IMR-90 (cell line): ENCODE data around the gene OTUD5. TPM values are rescaled to one million over a fixed set of nuclear protein-coding genes. Genes with fewer than 3 reads are reported as not detected.

Source experiments
- ATAC-seq: fragments of 200-7000 bp; cut with Tn5 transposase; 2 replicates; pipeline ENCODE4 v1.9.1; 2020; ENCODE audit warnings: low read depth, mild to moderate bottlenecking, moderate library complexity
- BruUV-seq: library from RNA; stranded (reverse); fragments of 400-500 nt; replicated peaks from 2 replicates; lab custom pipeline; 2021; lab: Mats Ljungman, UMichigan
- CTCF ChIA-PET: fragments of 300-600 bp; formaldehyde crosslinking; extraction: SDS; loops from one replicate; lab custom pipeline; 2021; ENCODE audit warnings: antibody characterized with exemption; lab: Yijun Ruan, JAX
- POLR2A ChIA-PET: fragments of 300-600 bp; sonication (Branson Sonifier 250); formaldehyde crosslinking; loops from one replicate; lab custom pipeline; 2022; ENCODE audit warnings: antibody characterized with exemption; ENCODE audit not compliant: unreplicated experiment; lab: Charles Lee
- DNase-seq: peaks from one replicate; pipeline ENCODE4 v3.0.0; 2013
- H2AFZ ChIP-seq: replicated peaks from 2 replicates; pipeline ENCODE3; 2013; ENCODE audit warnings: low read length, mild to moderate bottlenecking; ENCODE audit not compliant: poor library complexity
- H2AK5ac ChIP-seq: 2 replicates; pipeline ENCODE4 v1.6.1; 2013; ENCODE audit warnings: low read depth, low read length, inconsistent platforms
- H2AK9ac ChIP-seq: replicated peaks from 2 replicates; pipeline ENCODE3; 2013; ENCODE audit warnings: mild to moderate bottlenecking, low read depth, low read length, moderate library complexity; ENCODE audit not compliant: poor library complexity
- H2BK120ac ChIP-seq: 2 replicates; pipeline ENCODE4 v1.6.1; 2013; ENCODE audit warnings: low read depth, low read length, inconsistent platforms
- H2BK15ac ChIP-seq: 3 replicates; pipeline ENCODE4 v1.6.1; 2013; ENCODE audit warnings: low read depth, low read length, inconsistent platforms
- H2BK20ac ChIP-seq: 2 replicates; pipeline ENCODE4 v1.6.1; 2013; ENCODE audit warnings: low read depth, mild to moderate bottlenecking, inconsistent platforms, low read length, moderate library complexity
- H2BK5ac ChIP-seq: 2 replicates; pipeline ENCODE4 v1.6.1; 2013; ENCODE audit warnings: mild to moderate bottlenecking, low read depth, low read length, inconsistent platforms; ENCODE audit not compliant: poor library complexity, severe bottlenecking
- H3K14ac ChIP-seq: replicated peaks from 2 replicates; pipeline ENCODE4 v1.6.1; 2013; ENCODE audit warnings: low read depth, low read length, inconsistent platforms
- H3K18ac ChIP-seq: 2 replicates; pipeline ENCODE4 v1.6.1; 2013; ENCODE audit warnings: low read depth, low read length, control low read depth
- H3K23ac ChIP-seq: 2 replicates; pipeline ENCODE4 v1.6.1; 2013; ENCODE audit warnings: low read depth, low read length, inconsistent platforms
- H3K27ac ChIP-seq: 2 replicates; pipeline ENCODE4 v1.5.1; 2013; ENCODE audit warnings: mild to moderate bottlenecking, control low read depth, low read length; ENCODE audit not compliant: insufficient read depth
- H3K27me3 ChIP-seq: 2 replicates; pipeline ENCODE4 v1.6.1; 2013; ENCODE audit warnings: low read length; ENCODE audit not compliant: control insufficient read depth, insufficient read depth
- H3K36me3 ChIP-seq: 2 replicates; pipeline ENCODE4 v1.6.1; 2013; ENCODE audit warnings: low read length, mixed read lengths; ENCODE audit not compliant: control insufficient read depth, insufficient read depth
- H3K4ac ChIP-seq: 2 replicates; pipeline ENCODE4 v1.6.1; 2013; ENCODE audit warnings: low read depth, low read length, inconsistent platforms
- H3K4me1 ChIP-seq: 2 replicates; pipeline ENCODE4 v1.6.1; 2013; ENCODE audit warnings: low read length, mixed read lengths; ENCODE audit not compliant: control insufficient read depth, insufficient read depth
- H3K4me2 ChIP-seq: 2 replicates; pipeline ENCODE4 v1.6.1; 2013; ENCODE audit warnings: low read depth, mild to moderate bottlenecking, control low read depth, low read length, moderate library complexity
- H3K4me3 ChIP-seq: 2 replicates; pipeline ENCODE4 v1.5.1; 2013; ENCODE audit warnings: low read depth, mild to moderate bottlenecking, control low read depth, low read length, moderate library complexity; ENCODE audit not compliant: insufficient read depth
- H3K56ac ChIP-seq: 2 replicates; pipeline ENCODE4 v1.6.1; 2013; ENCODE audit warnings: low read length, inconsistent platforms; ENCODE audit not compliant: insufficient read depth; ENCODE audit errors: extremely low read depth
- H3K79me1 ChIP-seq, 2 experiments: 2 replicates each; pipeline ENCODE4 v1.6.1; 2013; ENCODE audit warnings: low read length in 2 of 2, inconsistent platforms in 1 of 2, low read depth in 1 of 2
- H3K9ac ChIP-seq: 2 replicates; pipeline ENCODE4 v1.6.1; 2013; ENCODE audit warnings: low read depth, low read length, control low read depth
- H3K9me1 ChIP-seq: 2 replicates; pipeline ENCODE4 v1.6.1; 2013; ENCODE audit warnings: low read length, inconsistent platforms; ENCODE audit not compliant: insufficient read depth
- H3K9me3 ChIP-seq: 2 replicates; pipeline ENCODE4 v1.6.1; 2013; ENCODE audit warnings: low read length; ENCODE audit not compliant: control insufficient read depth, insufficient read depth
- H4K20me1 ChIP-seq: 2 replicates; pipeline ENCODE4 v1.6.1; 2013; ENCODE audit warnings: low read length, inconsistent platforms; ENCODE audit not compliant: insufficient read depth
- H4K5ac ChIP-seq: 2 replicates; pipeline ENCODE4 v1.6.1; 2013; ENCODE audit warnings: mild to moderate bottlenecking, low read depth, low read length, control low read depth
- H4K8ac ChIP-seq, 2 experiments: 2 replicates each; pipeline ENCODE4 v1.6.1; 2013; ENCODE audit warnings: low read depth in 2 of 2, low read length in 2 of 2, control low read depth in 1 of 2, inconsistent platforms in 1 of 2
- H4K91ac ChIP-seq: 2 replicates; pipeline ENCODE4 v1.6.1; 2013; ENCODE audit warnings: low read depth, low read length, inconsistent platforms; ENCODE audit not compliant: insufficient read depth
- BHLHE40 ChIP-seq: fragments of 150-350 bp; IDR thresholded peaks from 2 replicates; pipeline ENCODE4 v1.6.1; 2016; ENCODE audit warnings: mild to moderate bottlenecking, low read depth, low read length
- CEBPB ChIP-seq: IDR thresholded peaks from 2 replicates; pipeline ENCODE4 v1.6.1; 2012; ENCODE audit warnings: low read depth, low read length, improper control_type of control experiment
- CHD1 ChIP-seq: IDR thresholded peaks from 2 replicates; pipeline ENCODE4 v1.6.1; 2012; ENCODE audit warnings: low read depth, low read length, improper control_type of control experiment
- CTCF ChIP-seq: conservative IDR thresholded peaks from 2 replicates; pipeline ENCODE4 v1.5.1; 2012; ENCODE audit warnings: mild to moderate bottlenecking, low read depth, low read length, improper control_type of control experiment
- ELK1 ChIP-seq: fragments of 150-350 bp; IDR thresholded peaks from 2 replicates; pipeline ENCODE4 v1.6.1; 2016; ENCODE audit warnings: low read depth, mild to moderate bottlenecking, low read length, moderate library complexity, borderline replicate concordance
- FOS ChIP-seq: fragments of 150-350 bp; IDR thresholded peaks from 2 replicates; pipeline ENCODE4 v1.6.1; 2016; ENCODE audit warnings: low read depth, low read length
- MAFK ChIP-seq: IDR thresholded peaks from 2 replicates; pipeline ENCODE4 v1.6.1; 2012; ENCODE audit warnings: low read depth, low read length, improper control_type of control experiment
- MAZ ChIP-seq: IDR thresholded peaks from 2 replicates; pipeline ENCODE4 v1.6.1; 2012; ENCODE audit warnings: low read depth, mild to moderate bottlenecking, low read length, improper control_type of control experiment, moderate library complexity, borderline replicate concordance
- MXI1 ChIP-seq: IDR thresholded peaks from 2 replicates; pipeline ENCODE4 v1.6.1; 2012; ENCODE audit warnings: low read depth, mild to moderate bottlenecking, low read length, moderate library complexity, borderline replicate concordance
- NFE2L2 ChIP-seq: fragments of 150-350 bp; IDR thresholded peaks from 2 replicates; pipeline ENCODE4 v1.6.1; 2016; ENCODE audit warnings: low read depth, mild to moderate bottlenecking, low read length
- POLR2A ChIP-seq: IDR thresholded peaks from 2 replicates; pipeline ENCODE4 v1.6.1; 2012; ENCODE audit warnings: mild to moderate bottlenecking, low read depth, low read length
- RAD21 ChIP-seq: IDR thresholded peaks from 2 replicates; pipeline ENCODE4 v1.6.1; 2012; ENCODE audit warnings: low read length, improper control_type of control experiment
- RCOR1 ChIP-seq: IDR thresholded peaks from 2 replicates; pipeline ENCODE4 v1.6.1; 2012; ENCODE audit warnings: mild to moderate bottlenecking, low read length, improper control_type of control experiment; ENCODE audit not compliant: insufficient replicate concordance
- RFX5 ChIP-seq: IDR thresholded peaks from 2 replicates; pipeline ENCODE4 v1.8.0; 2012; ENCODE audit warnings: low read depth, mild to moderate bottlenecking, low read length, moderate library complexity
- SMC3 ChIP-seq: fragments of 150-350 bp; IDR thresholded peaks from 2 replicates; pipeline ENCODE4 v1.6.1; 2016; ENCODE audit warnings: low read depth, mild to moderate bottlenecking, antibody characterized with exemption, low read length, moderate library complexity
- WGBS, 2 experiments: methylation state at CpG; one replicate each; pipeline versions ENCODE4 v1.1.5 to v1.1.7; 2013; ENCODE audit warnings: missing lambda C conversion rate in 2 of 2; ENCODE audit not compliant: insufficient read length in 1 of 2; ENCODE audit errors: extremely low coverage in 2 of 2; 5-methylcytosine and 5-hydroxymethylcytosine counted together
- dilution Hi-C: fragments of 300-500 bp; cut with HindIII; formaldehyde crosslinking; loops from one replicate; pipeline ENCODE4 v1.14.3; 2018; ENCODE audit warnings: low sequenced_read_pairs; ENCODE audit not compliant: unreplicated experiment
- in situ Hi-C: fragments of 300-500 bp; cut with MboI; formaldehyde crosslinking; loops from 3 replicates; pipeline ENCODE4 v1.14.3; 2019; ENCODE audit warnings: low sequenced_read_pairs, inconsistent platforms, mixed read lengths
- intact Hi-C: fragments of 100-400 bp; cut with micrococcal nuclease; formaldehyde crosslinking; loops from 2 replicates; pipeline ENCODE4 v1.10.0; 2022
- polyA plus RNA-seq, 3 experiments: library from polyadenylated mRNA; depleted of rRNA; stranded (reverse); fragments of >200 nt; gene quantifications; 2 replicates each; pipeline ENCODE4 v1.2.3, GENCODE V29; 2012; ENCODE audit warnings: low replicate concordance in 1 of 3
- total RNA-seq: library from RNA; depleted of rRNA; stranded (reverse); fragments of >200 nt; gene quantifications from 2 replicates; pipeline ENCODE4 v1.2.3, GENCODE V29; 2012
- TF ChIP-seq, protein P1 (sequence below): fragments of 150-350 bp; IDR thresholded peaks from 2 replicates; pipeline ENCODE4 v1.6.1; 2017; ENCODE audit warnings: mild to moderate bottlenecking, antibody characterized with exemption, low read length, low read depth

OTUD5 gene
- total and polyA plus RNA-seq, 2 of the 4 experiments (the other 2 are of a cell fraction), result 30.6 to 50.4 TPM

DNA sequence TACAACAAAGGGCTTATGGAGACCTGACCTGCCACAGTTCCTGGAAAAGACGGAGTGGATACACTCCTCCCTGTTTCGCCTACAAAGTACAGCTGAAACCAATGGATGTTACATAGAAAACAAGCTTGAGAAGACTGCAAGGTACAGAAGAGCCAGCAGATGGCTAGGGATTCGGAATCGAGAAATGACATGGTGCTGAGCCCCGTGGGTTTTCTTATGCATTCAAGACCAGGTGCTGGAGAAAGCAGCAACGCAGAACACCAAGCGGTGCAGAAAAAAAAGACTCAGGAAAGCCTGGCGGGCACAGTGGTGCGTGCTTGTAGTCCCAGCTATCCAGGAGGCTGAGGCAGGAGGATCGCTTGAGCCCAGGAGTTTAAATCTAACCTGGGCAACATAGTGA, 73.7 kb downstream of the OTUD5 start:
- CTCF ChIA-PET, result no interaction called here
- H2AK9ac ChIP-seq, result no peak overlapping the region
- H3K18ac ChIP-seq, result no peak overlapping the region
- dilution Hi-C loops, result no loop called here
- no peaks in the 10 kb centered on the region for H3K27me3 ChIP-seq
- H3K4me1 ChIP-seq, result no peaks in the 10 kb centered on the region
- no peak overlapping the region for H3K4ac ChIP-seq
- DNase-seq (no peak), ATAC-seq (no peak)
- POLR2A ChIA-PET, result no interaction called here
- H3K9me1 ChIP-seq, result no peaks in the 10 kb centered on the region
- 69% methylated on average over 5 of the region's 10 CpGs; no CpG with 5 or more reads in 1 of the 2 experiments for WGBS, 2 experiments
- no TSS peak for BruUV-seq
- H3K4me3 ChIP-seq, result no peak overlapping the region
- no peak overlapping the region for H4K91ac ChIP-seq
- no peak overlapping the region for H4K8ac ChIP-seq
- no peak overlapping the region for H4K5ac ChIP-seq
- H2BK5ac ChIP-seq, result no peak overlapping the region
- no peak overlapping the region for H3K14ac ChIP-seq
- H2BK20ac ChIP-seq, result no peak overlapping the region
- no peak overlapping the region for H3K56ac ChIP-seq
- no peak overlapping the region for H3K23ac ChIP-seq
- no peak overlapping the region for H2BK120ac ChIP-seq
- no peaks in the 10 kb centered on the region for H4K20me1 ChIP-seq
- H3K4me2 ChIP-seq, result no peak overlapping the region
- no peak overlapping the region for H2BK15ac ChIP-seq
- H3K9ac ChIP-seq, result no peak overlapping the region
- in situ Hi-C loops, result no loop called here
- H3K27ac ChIP-seq, result no peak overlapping the region
- H2AFZ ChIP-seq, result no peak overlapping the region
- no peaks in the 10 kb centered on the region for H3K9me3 ChIP-seq
- H3K36me3 ChIP-seq, result no peaks in the 10 kb centered on the region
- H2AK5ac ChIP-seq, result no peak overlapping the region
- H3K79me1 ChIP-seq, result no peaks in the 10 kb centered on the region
- intact Hi-C loops, result no loop called here
- TF ChIP-seq ELK1 (no peak), MAFK (no peak), FOS (no peak), NFE2L2 (no peak), MAZ (no peak), RFX5 (no peak), SMC3 (no peak), CTCF (no peak), MXI1 (no peak), POLR2A (no peak), RCOR1 (no peak), CHD1 (no peak), RAD21 (no peak), CEBPB (no peak), BHLHE40 (no peak)
- TF ChIP-seq, protein P1, sequence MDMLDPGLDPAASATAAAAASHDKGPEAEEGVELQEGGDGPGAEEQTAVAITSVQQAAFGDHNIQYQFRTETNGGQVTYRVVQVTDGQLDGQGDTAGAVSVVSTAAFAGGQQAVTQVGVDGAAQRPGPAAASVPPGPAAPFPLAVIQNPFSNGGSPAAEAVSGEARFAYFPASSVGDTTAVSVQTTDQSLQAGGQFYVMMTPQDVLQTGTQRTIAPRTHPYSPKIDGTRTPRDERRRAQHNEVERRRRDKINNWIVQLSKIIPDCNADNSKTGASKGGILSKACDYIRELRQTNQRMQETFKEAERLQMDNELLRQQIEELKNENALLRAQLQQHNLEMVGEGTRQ, result no peak
